GM23248 (cell line): ENCODE measurements around the gene CD300LF.

Experiments used
- EZH2 ChIP-seq: fragments of 200-600 bp; sonication (generic); IDR thresholded peaks from 2 replicates; pipeline ENCODE4 v1.6.1; 2018; ENCODE audit warnings: antibody characterized with exemption, mild to moderate bottlenecking; ENCODE audit not compliant: insufficient read depth, poor library complexity, severe bottlenecking
- EZH2phosphoT487 ChIP-seq: fragments of 200-600 bp; sonication (generic); IDR thresholded peaks from 2 replicates; pipeline ENCODE4 v1.6.1; 2018; ENCODE audit warnings: antibody characterized with exemption, moderate library complexity, mild to moderate bottlenecking, low read depth; ENCODE audit not compliant: insufficient read depth

GRCh38 chr17:74698069-74698468 lies 14.7 kb downstream of the CD300LF start:
- TF ChIP-seq EZH2 (no peak), EZH2phosphoT487 (no peak)
